ENCODE data around the gene CTTNBP2NL.
"Not testable (repeated sequence)": the region's sequence is repeated elsewhere in the genome, so short reads cannot be mapped to it uniquely, and the experiment has no call there.

CTTNBP2NL gene

GRCh38 chr1:112465122-112465521 lies 69.1 kb downstream of the CTTNBP2NL start:
- no peak overlapping the region for H3K27ac ChIP-seq
- TF ChIP-seq CTCF (IDR thresholded peaks at IDR 0.05) (no peak), ZFX (IDR thresholded peaks at IDR 0.05; ENCODE audit: borderline replicate concordance) (no peak)

GRCh38 chr1:112466078-112466660 lies 70.2 kb downstream of the CTTNBP2NL start:
- TF ChIP-seq ZFX (IDR thresholded peaks at IDR 0.05; ENCODE audit: borderline replicate concordance) (no peak), CTCF (IDR thresholded peaks at IDR 0.05) (peak; percentile 88)
- peak overlapping the region; percentile 23; the same call in 1 of the 2 replicates for H3K27ac ChIP-seq

GRCh38 chr1:112470324-112470723 lies 74.3 kb downstream of the CTTNBP2NL start:
- H3K27ac ChIP-seq, result not testable (repeated sequence)

- TF ChIP-seq ZFX (IDR thresholded peaks at IDR 0.05; ENCODE audit: borderline replicate concordance), result no peak
- TF ChIP-seq CTCF (IDR thresholded peaks at IDR 0.05), result no peak
- H3K27ac ChIP-seq, result no peak overlapping the region
Measured at GRCh38 chr1:112470966-112471365, 75.0 kb downstream of the CTTNBP2NL start.

GRCh38 chr1:112472142-112472541 lies 76.1 kb downstream of the CTTNBP2NL start:
- no peak for TF ChIP-seq CTCF (IDR thresholded peaks at IDR 0.05)
- TF ChIP-seq ZFX (IDR thresholded peaks at IDR 0.05; ENCODE audit: borderline replicate concordance), result no peak
- H3K27ac ChIP-seq, result no peak overlapping the region

- H3K27ac ChIP-seq, result no peak overlapping the region
- TF ChIP-seq ZFX (IDR thresholded peaks at IDR 0.05; ENCODE audit: borderline replicate concordance) (no peak), CTCF (IDR thresholded peaks at IDR 0.05) (no peak)
Measured at GRCh38 chr1:112477550-112477949, 81.5 kb downstream of the CTTNBP2NL start.

GRCh38 chr1:112478314-112478713 lies 82.3 kb downstream of the CTTNBP2NL start:
- TF ChIP-seq CTCF (IDR thresholded peaks at IDR 0.05), result no peak
- TF ChIP-seq ZFX (IDR thresholded peaks at IDR 0.05; ENCODE audit: borderline replicate concordance), result no peak
- no peak overlapping the region for H3K27ac ChIP-seq

GRCh38 chr1:112486063-112486462 lies 90.0 kb downstream of the CTTNBP2NL start:
- H3K27ac ChIP-seq, result not testable (repeated sequence)

- H3K27ac ChIP-seq, result not testable (repeated sequence)
Measured at GRCh38 chr1:112487686-112488085, 91.7 kb downstream of the CTTNBP2NL start.

Data from 22Rv1 (cell line).